Measurements from ENCODE around the gene GAA.

GAA gene

DNA sequence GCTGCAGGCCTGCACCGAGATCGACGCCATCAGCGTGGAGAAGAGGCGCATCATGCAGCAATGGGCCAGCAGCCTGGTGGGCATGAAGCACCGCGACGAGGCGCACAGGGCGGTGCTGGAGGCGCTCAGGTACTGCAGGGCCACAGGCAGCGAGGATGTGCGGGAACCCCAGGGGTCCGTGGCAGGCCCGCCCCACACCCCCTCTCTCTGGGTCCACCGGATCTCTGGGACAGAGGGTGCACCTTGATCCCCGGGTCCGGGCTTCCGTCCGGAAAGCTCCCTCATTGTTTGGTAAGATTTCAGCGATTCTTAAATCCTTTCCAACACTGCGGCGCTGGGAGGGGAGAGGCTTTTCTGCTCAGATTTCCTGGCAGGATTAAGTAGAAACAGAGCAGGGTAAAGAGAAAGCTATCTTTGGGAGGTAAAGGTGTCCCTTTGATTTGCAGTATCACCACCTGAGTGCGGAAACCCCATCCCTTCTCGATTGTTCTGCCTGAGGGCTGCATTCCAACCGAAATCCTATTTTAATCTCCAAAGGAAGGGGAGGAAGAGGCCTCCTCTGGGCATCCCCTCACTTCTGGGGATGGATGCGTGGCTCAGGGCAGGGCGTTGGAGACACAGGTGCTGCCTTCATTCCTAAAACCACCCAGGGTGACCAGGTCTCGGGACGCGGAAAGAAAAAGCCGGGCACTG is 35.8 kb upstream of the GAA start:
- Histone ChIP-seq H3K4me2 (ENCODE audit: low read length) (no peak overlapping the region), H3K27ac (ENCODE audit: low read depth, low read length, poor library complexity, severe bottlenecking) (no peak overlapping the region), H3F3A (ENCODE audit: insufficient read depth, low read length) (no peaks in the 10 kb centered on the region), H3K36me3 (ENCODE audit: insufficient read depth, low read length) (no peaks in the 10 kb centered on the region), H3K4me1 (ENCODE audit: insufficient read depth, low read length, severe bottlenecking) (no peaks in the 10 kb centered on the region), H3K9ac (ENCODE audit: low read length) (no peak overlapping the region), H3K27me3 (ENCODE audit: insufficient read depth, low read length) (peaks cover 10% of the 10 kb centered on the region), H3K4me3 (ENCODE audit: low read depth, low read length, poor library complexity, severe bottlenecking) (no peak overlapping the region), H3K9me3 (ENCODE audit: low read length) (no peaks in the 10 kb centered on the region), H3K9me2 (ENCODE audit: low read depth, low read length) (no peaks in the 10 kb centered on the region), H2AFZ (ENCODE audit: low read length) (no peak overlapping the region), H4K20me1 (ENCODE audit: insufficient read depth, low read length) (no peaks in the 10 kb centered on the region), H3K79me2 (ENCODE audit: insufficient read depth, low read length) (no peaks in the 10 kb centered on the region)
- TF ChIP-seq, protein P1, sequence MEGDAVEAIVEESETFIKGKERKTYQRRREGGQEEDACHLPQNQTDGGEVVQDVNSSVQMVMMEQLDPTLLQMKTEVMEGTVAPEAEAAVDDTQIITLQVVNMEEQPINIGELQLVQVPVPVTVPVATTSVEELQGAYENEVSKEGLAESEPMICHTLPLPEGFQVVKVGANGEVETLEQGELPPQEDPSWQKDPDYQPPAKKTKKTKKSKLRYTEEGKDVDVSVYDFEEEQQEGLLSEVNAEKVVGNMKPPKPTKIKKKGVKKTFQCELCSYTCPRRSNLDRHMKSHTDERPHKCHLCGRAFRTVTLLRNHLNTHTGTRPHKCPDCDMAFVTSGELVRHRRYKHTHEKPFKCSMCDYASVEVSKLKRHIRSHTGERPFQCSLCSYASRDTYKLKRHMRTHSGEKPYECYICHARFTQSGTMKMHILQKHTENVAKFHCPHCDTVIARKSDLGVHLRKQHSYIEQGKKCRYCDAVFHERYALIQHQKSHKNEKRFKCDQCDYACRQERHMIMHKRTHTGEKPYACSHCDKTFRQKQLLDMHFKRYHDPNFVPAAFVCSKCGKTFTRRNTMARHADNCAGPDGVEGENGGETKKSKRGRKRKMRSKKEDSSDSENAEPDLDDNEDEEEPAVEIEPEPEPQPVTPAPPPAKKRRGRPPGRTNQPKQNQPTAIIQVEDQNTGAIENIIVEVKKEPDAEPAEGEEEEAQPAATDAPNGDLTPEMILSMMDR (IDR thresholded peaks at IDR 0.05; ENCODE audit: low read length), result no peak
- no peak for TF ChIP-seq EZH2 (IDR thresholded peaks at IDR 0.05; ENCODE audit: borderline replicate concordance, low read length)

DNA sequence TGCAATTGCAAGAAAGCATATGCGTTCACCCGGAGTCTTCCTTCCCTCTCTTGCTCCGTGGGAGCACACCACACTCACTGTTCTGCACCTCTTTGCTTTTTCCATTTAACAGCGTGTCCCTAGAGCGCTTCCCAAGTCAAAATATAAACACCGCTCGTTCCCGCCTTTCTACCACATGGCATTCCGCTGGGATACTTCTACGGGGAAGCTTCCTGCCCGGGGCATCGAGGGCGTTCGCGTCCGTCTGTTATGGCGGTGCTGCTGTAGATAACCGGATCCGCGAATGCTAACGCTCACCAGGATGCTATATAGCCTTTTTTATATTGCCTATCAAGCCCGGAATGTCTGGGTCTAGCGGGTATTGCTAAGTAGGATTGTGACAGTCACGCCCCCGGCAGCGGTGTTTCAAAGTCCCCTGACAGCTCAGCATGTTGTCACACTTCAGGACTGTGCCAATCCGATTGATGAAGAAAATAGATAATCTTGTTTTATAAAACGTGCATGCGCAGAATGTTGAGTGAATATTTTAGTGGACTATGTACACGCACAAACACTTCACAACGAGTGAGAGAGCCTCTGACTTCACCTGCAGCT is 33.9 kb upstream of the GAA start:
- Histone ChIP-seq H3K4me3 (ENCODE audit: low read depth, low read length, poor library complexity, severe bottlenecking) (no peak overlapping the region), H3K4me1 (ENCODE audit: insufficient read depth, low read length, severe bottlenecking) (no peaks in the 10 kb centered on the region), H3K27ac (ENCODE audit: low read depth, low read length, poor library complexity, severe bottlenecking) (no peak overlapping the region), H4K20me1 (ENCODE audit: insufficient read depth, low read length) (no peaks in the 10 kb centered on the region), H3K27me3 (ENCODE audit: insufficient read depth, low read length) (peaks cover 10% of the 10 kb centered on the region), H3K9me2 (ENCODE audit: low read depth, low read length) (no peaks in the 10 kb centered on the region), H3F3A (ENCODE audit: insufficient read depth, low read length) (no peaks in the 10 kb centered on the region), H3K36me3 (ENCODE audit: insufficient read depth, low read length) (no peaks in the 10 kb centered on the region), H2AFZ (ENCODE audit: low read length) (no peak overlapping the region), H3K79me2 (ENCODE audit: insufficient read depth, low read length) (no peaks in the 10 kb centered on the region), H3K4me2 (ENCODE audit: low read length) (no peak overlapping the region), H3K9ac (ENCODE audit: low read length) (no peak overlapping the region), H3K9me3 (ENCODE audit: low read length) (no peaks in the 10 kb centered on the region)
- no peak for TF ChIP-seq EZH2 (IDR thresholded peaks at IDR 0.05; ENCODE audit: borderline replicate concordance, low read length)

DNA sequence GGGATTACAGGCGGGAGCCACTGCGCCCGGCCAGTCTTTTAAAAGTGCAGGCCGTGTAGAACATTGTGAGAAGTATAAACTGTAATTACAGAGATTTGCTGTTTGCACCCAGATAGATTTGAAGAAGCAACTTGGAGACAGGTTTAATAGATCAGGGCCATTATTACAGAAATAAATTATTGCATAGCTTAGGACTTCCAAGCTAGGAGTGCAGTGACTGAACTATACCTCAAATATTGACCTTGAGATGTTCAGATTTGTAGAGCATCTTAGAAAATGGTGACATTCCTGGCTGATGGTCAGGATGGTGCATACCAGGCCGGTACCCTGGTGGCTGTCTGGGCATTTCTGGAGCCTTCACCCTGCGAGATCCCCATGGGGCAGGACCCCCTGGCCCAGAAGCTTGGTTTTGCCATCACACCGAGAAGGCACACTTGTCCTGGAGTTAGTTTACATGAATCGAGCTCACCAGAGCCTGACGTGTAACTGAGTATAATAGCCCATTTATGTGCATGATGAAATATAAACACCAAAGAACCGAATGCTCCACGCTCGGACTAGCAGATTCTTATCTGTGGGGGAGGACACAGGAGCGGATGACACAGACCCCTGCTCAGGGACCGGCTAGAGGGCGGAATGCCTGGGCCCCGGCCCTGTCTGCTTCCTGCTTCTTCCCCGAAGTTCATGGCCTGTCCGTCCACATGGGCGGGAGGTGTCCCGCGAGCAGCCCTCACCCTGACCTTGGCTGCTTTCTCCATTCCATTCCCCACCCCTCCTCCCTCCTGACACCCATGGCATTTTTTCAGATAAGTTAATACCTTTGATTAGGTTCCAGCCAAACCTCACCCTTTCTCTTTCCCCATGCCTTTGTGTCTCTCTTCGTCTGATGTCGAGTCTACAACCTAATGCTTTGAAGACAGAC is 32.8 kb upstream of the GAA start:
- Histone ChIP-seq H2AFZ (ENCODE audit: low read length) (no peak overlapping the region), H3K9me2 (ENCODE audit: low read depth, low read length) (no peaks in the 10 kb centered on the region), H3K27ac (ENCODE audit: low read depth, low read length, poor library complexity, severe bottlenecking) (no peak overlapping the region), H3K4me3 (ENCODE audit: low read depth, low read length, poor library complexity, severe bottlenecking) (no peak overlapping the region), H4K20me1 (ENCODE audit: insufficient read depth, low read length) (no peaks in the 10 kb centered on the region), H3F3A (ENCODE audit: insufficient read depth, low read length) (no peaks in the 10 kb centered on the region), H3K4me1 (ENCODE audit: insufficient read depth, low read length, severe bottlenecking) (no peaks in the 10 kb centered on the region), H3K4me2 (ENCODE audit: low read length) (no peak overlapping the region), H3K27me3 (ENCODE audit: insufficient read depth, low read length) (peaks cover 10% of the 10 kb centered on the region), H3K36me3 (ENCODE audit: insufficient read depth, low read length) (no peaks in the 10 kb centered on the region), H3K9me3 (ENCODE audit: low read length) (no peaks in the 10 kb centered on the region), H3K79me2 (ENCODE audit: insufficient read depth, low read length) (no peaks in the 10 kb centered on the region), H3K9ac (ENCODE audit: low read length) (no peak overlapping the region)
- TF ChIP-seq, protein P1 (IDR thresholded peaks at IDR 0.05; ENCODE audit: low read length), result no peak
- no peak for TF ChIP-seq EZH2 (IDR thresholded peaks at IDR 0.05; ENCODE audit: borderline replicate concordance, low read length)

Data from OCI-LY1 (cell line).